Upper lobe of left lung (tissue), 6 donors: Measurements from ENCODE around the gene FOXR1. TPM values are rescaled to one million over a fixed set of nuclear protein-coding genes. Genes with fewer than 3 reads are reported as not detected.

ENCODE experiments used
- ATAC-seq, 2 donors: fragments of 200-7000 bp; cut with Tn5 transposase; one replicate each; pipeline ENCODE4 v1.9.1; 2022; ENCODE audit warnings: mild to moderate bottlenecking in 2 of 2, moderate library complexity in 2 of 2; ENCODE audit not compliant: low FRiP score in 2 of 2
- DNase-seq, 2 donors: peaks; one replicate each; pipeline ENCODE4 v3.0.0-alpha.2; 2019 to 2020
- H3K27ac ChIP-seq, 4 donors: fragments of 200-600 bp; sonication (generic); one replicate each; pipeline ENCODE4 v1.5.1; 2016 to 2019
- H3K27me3 ChIP-seq, 4 donors: fragments of 200-600 bp; sonication (generic); one replicate each; pipeline ENCODE4 v1.5.1; 2017 to 2019
- H3K36me3 ChIP-seq, 4 donors: fragments of 200-600 bp; sonication (generic); one replicate each; pipeline ENCODE4 v1.5.1; 2016 to 2019
- H3K4me1 ChIP-seq, 4 donors: fragments of 200-600 bp; sonication (generic); one replicate each; pipeline ENCODE4 v1.5.1; 2018 to 2019
- H3K4me3 ChIP-seq, 4 donors: fragments of 200-600 bp; sonication (generic); one replicate each; pipeline ENCODE4 v1.5.1; 2017 to 2019; ENCODE audit warnings: mild to moderate bottlenecking in 2 of 4, moderate library complexity in 1 of 4
- H3K9me3 ChIP-seq, 4 donors: fragments of 200-600 bp; sonication (generic); one replicate each; pipeline ENCODE4 v1.5.1; 2018 to 2019
- CTCF ChIP-seq, 6 experiments: fragments of 450-650 bp in 4 of 6; fragments of 200-600 bp in 2 of 6; sonication (generic) in 2 of 6; IDR thresholded peaks; one replicate each; pipeline ENCODE4 v1.5.1; 2016 to 2019; ENCODE audit warnings: antibody characterized with exemption in 6 of 6
- EP300 ChIP-seq, 4 donors: sonication (generic); formaldehyde crosslinking; IDR thresholded peaks; one replicate each; pipeline ENCODE4 v1.5.1; 2017; ENCODE audit warnings: antibody characterized with exemption in 4 of 4, control low read depth in 2 of 4
- POLR2A ChIP-seq, 4 donors: fragments of 450-650 bp; IDR thresholded peaks; one replicate each; pipeline ENCODE4 v1.5.1; 2016 to 2017; ENCODE audit warnings: antibody characterized with exemption in 4 of 4, mild to moderate bottlenecking in 2 of 4
- POLR2AphosphoS5 ChIP-seq, 2 donors: sonication (generic); formaldehyde crosslinking; IDR thresholded peaks; one replicate each; pipeline ENCODE4 v1.5.1; 2017; ENCODE audit warnings: antibody characterized with exemption in 2 of 2
- WGBS, 2 donors: methylation state at CpG; one replicate each; pipeline ENCODE4 v1.1.5; 2017 to 2018; 5-methylcytosine and 5-hydroxymethylcytosine counted together
- total RNA-seq, 6 donors: library from RNA; depleted of rRNA in 4 of 6; stranded (reverse); fragments of >200 nt in 4 of 6; gene quantifications; one replicate each; pipeline versions ENCODE4 v1.1.0 to v1.2.1, GENCODE V29; 2016 to 2021
- donor health status: DM: no; HTN: no; CAD: no; lungs with moderate emphysema.
- donor health status: DM: no; HTN: yes; CAD: no; lungs with severe emphysema.

The FOXR1 gene
- total RNA-seq, 6 donors from 2014 or later = not detected

DNA sequence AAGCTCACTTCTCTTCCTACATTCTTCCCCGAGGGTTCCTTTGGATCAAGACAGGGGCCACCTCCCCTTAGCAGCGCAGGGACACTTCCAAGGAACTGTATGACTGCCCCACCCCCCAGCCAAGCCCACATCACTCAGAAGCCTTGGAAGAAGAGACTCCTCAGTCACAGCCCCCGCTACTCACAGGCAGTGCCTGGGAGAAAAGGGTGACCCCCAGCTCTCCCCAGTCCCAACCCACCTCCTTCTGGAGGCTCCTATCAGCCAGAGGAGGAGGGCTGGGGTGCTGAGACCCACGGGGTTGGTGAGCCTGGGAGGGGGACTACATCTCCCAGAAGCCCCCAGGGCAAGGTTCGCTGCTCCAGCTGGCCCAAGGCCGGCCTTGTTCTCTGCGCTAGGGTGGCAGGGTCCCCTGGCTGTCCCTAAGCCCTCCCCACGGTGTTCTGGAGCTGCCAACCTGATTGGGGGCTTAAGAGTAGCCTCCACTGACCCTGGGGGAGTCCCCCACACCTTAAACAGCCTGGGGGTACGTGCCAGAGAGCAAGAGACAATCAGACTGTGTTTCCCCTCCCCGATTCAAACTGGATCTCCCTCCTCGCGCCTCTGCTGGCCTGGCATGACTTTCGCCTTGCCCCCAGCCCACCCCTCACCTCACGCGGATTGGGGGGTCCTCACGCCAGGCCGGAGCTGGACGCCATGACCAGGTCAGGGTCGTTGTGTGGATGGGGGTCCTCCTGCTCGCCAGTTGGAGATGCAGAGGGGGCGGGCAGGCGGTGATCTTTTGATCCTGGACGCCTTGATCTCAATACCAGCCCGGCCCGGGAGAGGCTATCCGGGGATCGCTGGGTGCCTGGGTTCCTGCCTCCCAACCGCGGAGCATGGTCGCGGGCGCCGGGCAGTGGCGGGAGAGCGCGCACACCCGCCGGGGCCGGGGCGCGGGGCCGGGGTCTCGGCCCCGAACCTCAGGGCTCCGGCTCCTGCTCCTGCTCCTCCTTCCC is 46.7 kb upstream of the FOXR1 start:
- Histone ChIP-seq H3K4me3 (peak overlapping the region; percentile 86 to 97 (median 91)), H3K4me1 (peaks cover 61 to 71% (median 66%) of the 10 kb centered on the region in 4 donors), H3K27ac (peak overlapping the region; percentile 94 to 98 (median 97)), H3K27me3 (no peaks in the 10 kb centered on the region), H3K36me3 (no peaks in the 10 kb centered on the region), H3K9me3 (no peaks in the 10 kb centered on the region)
- DNase-seq (peak; percentile 72 to 84), ATAC-seq (no peak)
- WGBS, 2 donors = 1% methylated on average over 24 to 35 of the region's 45 CpGs
- peak in 1 of 2 donors; percentile 29 for TF ChIP-seq POLR2AphosphoS5 (IDR thresholded peaks at IDR 0.05)
- TF ChIP-seq EP300 (IDR thresholded peaks at IDR 0.05) = no peak
- peak in 1 of 4 donors; percentile 33 for TF ChIP-seq POLR2A (IDR thresholded peaks at IDR 0.05)

- WGBS, 2 donors = 15 to 16% methylated on average over 3 to 7 of the region's 7 CpGs
- ATAC-seq = no peak
- DNase-seq = no peak
- no peaks in the 10 kb centered on the region for H3K9me3 ChIP-seq
- peak overlapping the region; percentile 88 to 97 (median 94) for H3K27ac ChIP-seq
- peak overlapping the region in 3 of 4 donors; percentile 73 to 82 (median 80) for H3K4me3 ChIP-seq
- no peaks in the 10 kb centered on the region for H3K27me3 ChIP-seq
- TF ChIP-seq POLR2A (IDR thresholded peaks at IDR 0.05) = no peak
- TF ChIP-seq POLR2AphosphoS5 (IDR thresholded peaks at IDR 0.05) = no peak
- no peak for TF ChIP-seq EP300 (IDR thresholded peaks at IDR 0.05)
- no peak for TF ChIP-seq CTCF (IDR thresholded peaks at IDR 0.05)
- H3K36me3 ChIP-seq = no peaks in the 10 kb centered on the region
- peaks cover 43 to 52% (median 48%) of the 10 kb centered on the region in 4 donors for H3K4me1 ChIP-seq
These were observed 43.9 kb upstream of the FOXR1 start for GRCh38 chr11:118927554-118928100.

DNA sequence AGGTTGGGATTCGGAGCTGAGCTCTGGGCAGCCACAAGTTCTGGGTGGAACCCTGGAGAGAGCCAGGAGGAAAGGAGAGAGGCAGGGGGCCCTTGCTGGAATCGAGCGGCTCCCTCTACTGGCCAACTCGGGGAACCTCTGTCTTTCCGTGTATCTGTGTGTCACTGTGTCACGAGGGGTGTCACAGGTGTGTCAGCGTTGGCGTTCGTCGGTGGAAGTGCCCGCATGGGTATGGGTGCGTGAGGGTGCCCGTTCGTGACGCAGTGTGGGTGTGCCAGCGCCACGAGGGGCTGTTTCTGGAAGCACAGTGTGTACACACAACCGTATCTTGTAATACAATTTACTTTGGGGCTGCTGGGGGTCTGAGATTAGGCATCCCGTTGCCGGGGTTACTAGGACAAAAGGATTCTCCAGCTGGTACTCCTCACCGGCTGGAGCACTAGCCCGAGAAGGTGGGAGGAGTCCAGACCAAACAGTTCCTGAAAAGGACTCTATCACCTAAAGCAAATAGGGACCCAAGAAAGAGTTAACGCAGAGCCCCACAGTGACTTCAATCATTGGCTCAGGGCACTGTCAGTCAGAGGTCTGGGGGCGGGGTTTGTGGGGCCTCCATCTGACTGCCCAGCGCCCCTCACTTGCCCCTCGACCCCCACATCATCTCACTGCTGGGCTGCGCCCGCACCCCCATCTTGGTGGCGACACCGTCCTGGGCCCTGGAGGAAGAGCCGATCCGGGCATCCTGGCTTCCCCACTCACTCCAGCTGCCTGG is 43.3 kb upstream of the FOXR1 start:
- H3K27me3 ChIP-seq = no peaks in the 10 kb centered on the region
- H3K9me3 ChIP-seq = no peaks in the 10 kb centered on the region
- ATAC-seq = peak; percentile 87 to 88
- WGBS, 2 donors = 0 to 1% methylated on average over 11 to 25 of the region's 32 CpGs
- peaks cover 37 to 45% (median 41%) of the 10 kb centered on the region in 4 donors for H3K4me1 ChIP-seq
- H3K36me3 ChIP-seq = no peaks in the 10 kb centered on the region
- TF ChIP-seq EP300 (IDR thresholded peaks at IDR 0.05) (no peak), CTCF (IDR thresholded peaks at IDR 0.05) (peak; percentile 86 to 97 (median 96)), POLR2AphosphoS5 (IDR thresholded peaks at IDR 0.05) (peak; percentile 69 to 79), POLR2A (IDR thresholded peaks at IDR 0.05) (peak in 1 of 4 donors; percentile 46)
- H3K27ac ChIP-seq = peak overlapping the region; percentile 88 to 97 (median 94)
- peak; percentile 89 to 96 for DNase-seq
- peak overlapping the region; percentile 73 to 93 (median 81) for H3K4me3 ChIP-seq

- TF ChIP-seq POLR2A (IDR thresholded peaks at IDR 0.05) (no peak), POLR2AphosphoS5 (IDR thresholded peaks at IDR 0.05) (no peak), EP300 (IDR thresholded peaks at IDR 0.05) (no peak), CTCF (IDR thresholded peaks at IDR 0.05) (no peak)
- Histone ChIP-seq H3K27ac (peak overlapping the region; percentile 88 to 97 (median 94)), H3K4me3 (peak overlapping the region; percentile 73 to 93 (median 81)), H3K27me3 (no peaks in the 10 kb centered on the region), H3K9me3 (no peaks in the 10 kb centered on the region), H3K4me1 (peaks cover 30 to 38% (median 37%) of the 10 kb centered on the region in 4 donors), H3K36me3 (no peaks in the 10 kb centered on the region)
- ATAC-seq (peak; percentile 70 to 74), DNase-seq (peak; percentile 46 to 90)
- WGBS, 2 donors = 0 to 1% methylated on average over 5 to 21 of the region's 26 CpGs
These were observed 42.6 kb upstream of the FOXR1 start for GRCh38 chr11:118928870-118929500.
